ENCODE results near the gene PSMB4. TPM values are rescaled to one million over a fixed set of nuclear protein-coding genes. Genes with fewer than 3 reads are reported as not detected.

Gene PSMB4
- total RNA-seq, 1 donor from 2014 or later = 280 TPM

- no peak for TF ChIP-seq CTCF (IDR thresholded peaks at IDR 0.05)
- peaks cover 6% of the 10 kb centered on the region for H3K9me3 Mint-ChIP-seq (ENCODE audit: unreplicated experiment)
- DNase-seq (ENCODE audit: extremely low spot score, unreplicated experiment) = no peak
- no peak overlapping the region for H3K4me3 Mint-ChIP-seq (ENCODE audit: unreplicated experiment)
- H3K27ac Mint-ChIP-seq (ENCODE audit: unreplicated experiment) = no peak overlapping the region
- peaks cover 2% of the 10 kb centered on the region for H3K36me3 Mint-ChIP-seq (ENCODE audit: unreplicated experiment)
- no peaks in the 10 kb centered on the region for H3K4me1 Mint-ChIP-seq (ENCODE audit: unreplicated experiment)
- H3K27me3 Mint-ChIP-seq (ENCODE audit: unreplicated experiment) = no peaks in the 10 kb centered on the region
These were observed 36.8 kb upstream of the PSMB4 start for GRCh38 chr1:151362308-151363155.

DNA sequence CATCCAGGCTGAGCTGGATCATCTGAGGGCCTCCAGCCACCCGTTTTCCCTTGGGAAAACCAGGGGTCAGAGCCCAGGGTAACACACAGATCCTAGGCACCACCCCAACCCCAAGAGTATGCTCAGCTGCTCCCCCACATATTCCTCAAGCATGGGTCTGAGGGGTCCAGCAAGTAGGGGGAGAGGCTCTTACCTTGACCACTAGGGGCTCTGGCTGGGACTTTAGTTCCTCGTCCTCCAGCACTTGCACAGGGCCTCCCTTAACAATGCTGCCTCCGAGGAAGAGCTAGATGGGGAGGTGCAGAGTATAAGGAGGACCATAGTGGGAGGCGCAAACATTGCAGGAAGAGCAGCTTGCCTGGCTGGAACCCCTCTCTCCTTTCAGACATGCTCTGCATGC, 34.4 kb upstream of the PSMB4 start:
- no peaks in the 10 kb centered on the region for H3K27me3 Mint-ChIP-seq (ENCODE audit: unreplicated experiment)
- no peak for TF ChIP-seq CTCF (IDR thresholded peaks at IDR 0.05)
- H3K27ac Mint-ChIP-seq (ENCODE audit: unreplicated experiment) = no peak overlapping the region
- H3K4me3 Mint-ChIP-seq (ENCODE audit: unreplicated experiment) = no peak overlapping the region
- peaks cover 2% of the 10 kb centered on the region for H3K36me3 Mint-ChIP-seq (ENCODE audit: unreplicated experiment)
- H3K4me1 Mint-ChIP-seq (ENCODE audit: unreplicated experiment) = peaks cover 4% of the 10 kb centered on the region
- peaks cover 6% of the 10 kb centered on the region for H3K9me3 Mint-ChIP-seq (ENCODE audit: unreplicated experiment)
- DNase-seq (ENCODE audit: extremely low spot score, unreplicated experiment) = no peak

DNA sequence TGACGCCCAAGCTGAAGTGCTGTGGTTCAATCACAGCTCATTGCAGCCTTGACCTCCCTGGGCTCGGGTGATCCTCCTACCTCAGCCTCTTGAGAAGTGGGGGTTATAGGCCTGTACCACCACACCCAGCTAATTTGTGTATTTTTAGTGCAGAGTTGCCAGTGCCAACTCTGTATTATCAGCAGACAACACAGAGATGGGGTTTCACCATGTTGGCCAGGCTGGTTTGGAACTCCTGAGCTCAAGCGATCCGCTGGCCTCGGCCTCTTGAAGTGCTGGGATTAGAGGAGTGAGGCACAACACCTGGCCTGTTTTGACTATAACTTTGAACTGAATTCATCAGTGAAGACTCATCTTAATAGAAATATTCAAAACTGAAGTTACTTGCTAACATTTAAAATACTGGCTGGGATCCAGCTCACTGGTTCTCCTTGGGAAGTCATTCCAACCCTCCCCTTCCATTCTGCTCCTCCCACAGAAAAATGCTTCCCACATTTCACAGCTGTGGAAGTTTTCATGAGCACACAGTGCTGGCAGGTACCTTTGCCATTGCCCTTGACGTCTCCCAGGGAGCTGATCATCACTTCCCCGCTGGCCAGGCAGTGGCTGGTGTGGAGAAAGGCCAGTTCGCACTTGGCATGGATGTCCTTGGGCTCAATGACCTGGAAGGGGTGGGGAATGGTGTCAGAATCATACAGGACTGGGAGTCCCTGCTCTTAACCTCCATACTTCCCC, 31.5 kb upstream of the PSMB4 start:
- Mint-ChIP-seq H3K36me3 (ENCODE audit: unreplicated experiment) (peaks cover 2% of the 10 kb centered on the region), H3K4me1 (ENCODE audit: unreplicated experiment) (peaks cover 30% of the 10 kb centered on the region), H3K4me3 (ENCODE audit: unreplicated experiment) (no peak overlapping the region), H3K27me3 (ENCODE audit: unreplicated experiment) (no peaks in the 10 kb centered on the region), H3K9me3 (ENCODE audit: unreplicated experiment) (peaks cover 5% of the 10 kb centered on the region), H3K27ac (ENCODE audit: unreplicated experiment) (no peak overlapping the region)
- TF ChIP-seq CTCF (IDR thresholded peaks at IDR 0.05) = no peak
- no peak for DNase-seq (ENCODE audit: extremely low spot score, unreplicated experiment)

DNA sequence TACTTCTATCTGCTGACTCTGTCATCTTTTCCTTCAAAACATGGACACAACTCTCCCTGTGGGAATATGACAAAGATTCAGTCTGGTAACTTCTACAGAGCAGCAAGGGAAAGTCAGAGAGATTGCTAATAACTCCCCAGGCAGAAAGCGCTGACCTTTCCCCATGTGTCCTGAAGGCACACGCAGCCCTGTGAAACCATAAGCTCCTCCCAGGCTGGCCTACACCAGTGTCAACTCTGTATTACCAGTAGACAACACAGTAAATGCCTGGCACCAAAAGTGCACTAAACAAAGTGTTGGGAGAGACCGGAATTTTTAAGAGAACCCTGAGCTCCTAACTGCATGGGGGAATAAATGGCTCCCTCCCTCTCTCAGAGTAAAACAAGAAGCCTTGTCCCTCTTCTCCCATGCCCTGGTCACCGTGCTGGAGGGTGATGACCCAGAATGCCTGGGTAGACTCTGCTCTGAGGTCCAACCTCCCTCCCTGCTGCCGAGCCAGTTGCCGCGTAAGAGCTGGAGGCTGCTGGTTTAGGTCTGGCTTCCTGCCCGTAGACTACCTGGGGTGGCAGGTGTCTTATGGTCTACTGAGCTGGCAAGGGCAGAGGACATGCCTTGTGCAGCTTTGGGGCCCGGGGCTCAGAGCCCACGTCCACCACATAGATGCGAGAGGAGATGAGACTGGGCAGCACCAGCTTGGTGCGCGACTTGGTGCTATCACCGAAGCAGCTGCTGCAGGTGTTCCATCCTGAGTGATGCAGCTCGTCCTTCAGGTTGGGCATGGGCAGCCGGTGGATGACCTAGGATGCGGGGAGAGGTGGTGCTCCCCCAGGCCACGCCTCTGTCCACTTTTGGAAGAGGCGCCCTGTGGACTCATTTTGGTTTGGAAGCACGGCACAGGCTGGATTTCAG, 30.7 kb upstream of the PSMB4 start:
- no peak overlapping the region for H3K4me3 Mint-ChIP-seq (ENCODE audit: unreplicated experiment)
- H3K36me3 Mint-ChIP-seq (ENCODE audit: unreplicated experiment) = peaks cover 2% of the 10 kb centered on the region
- peaks cover 34% of the 10 kb centered on the region for H3K4me1 Mint-ChIP-seq (ENCODE audit: unreplicated experiment)
- H3K27me3 Mint-ChIP-seq (ENCODE audit: unreplicated experiment) = no peaks in the 10 kb centered on the region
- TF ChIP-seq CTCF (IDR thresholded peaks at IDR 0.05) = no peak
- H3K27ac Mint-ChIP-seq (ENCODE audit: unreplicated experiment) = no peak overlapping the region
- H3K9me3 Mint-ChIP-seq (ENCODE audit: unreplicated experiment) = no peaks in the 10 kb centered on the region
- DNase-seq (ENCODE audit: extremely low spot score, unreplicated experiment) = no peak

Measured in osteocyte (in vitro differentiated cells).